PFSK-1 (cell line): Measurements from ENCODE around the gene QPRT.

ENCODE experiments used
- POLR2AphosphoS5 ChIP-seq: IDR thresholded peaks from 2 replicates; pipeline ENCODE4 v1.6.1; 2012; ENCODE audit warnings: low read depth, mild to moderate bottlenecking, control low read depth, low read length, moderate library complexity
- REST ChIP-seq, 2 experiments: IDR thresholded peaks; 2 replicates each; pipeline versions ENCODE4 v1.6.1 to v1.8.0; 2011 to 2012; ENCODE audit warnings: low read depth in 2 of 2, low read length in 2 of 2, control low read depth in 1 of 2, inconsistent platforms in 1 of 2, mild to moderate bottlenecking in 1 of 2, moderate library complexity in 1 of 2; ENCODE audit not compliant: insufficient read depth in 1 of 2
- SIN3A ChIP-seq: IDR thresholded peaks from 2 replicates; pipeline ENCODE4 v1.6.1; 2012; ENCODE audit warnings: mild to moderate bottlenecking, low read length, moderate library complexity, borderline replicate concordance; ENCODE audit not compliant: insufficient read depth
- TAF1 ChIP-seq: IDR thresholded peaks from 2 replicates; pipeline ENCODE4 v1.6.1; 2012; ENCODE audit warnings: low read length, control low read depth, borderline replicate concordance; ENCODE audit not compliant: insufficient read depth

GRCh38 chr16:29663807-29664090 is 15.2 kb upstream of the QPRT start:
- TF ChIP-seq POLR2AphosphoS5: no peak
- TF ChIP-seq SIN3A: no peak
- TF ChIP-seq TAF1: no peak
- no peak for TF ChIP-seq REST (IDR thresholded peaks at IDR 0.05; ENCODE audit: insufficient read depth in 1 of 2, low read depth in 2 of 2, low read length in 2 of 2)
